HEK293T (cell line): Measurements from ENCODE around the gene SEZ6.

ENCODE experiments used
- BHLHE40 ChIP-seq: fragments of 450-650 bp; IDR thresholded peaks from 2 replicates; pipeline ENCODE4 v1.6.1; 2016; ENCODE audit warnings: mild to moderate bottlenecking, moderate library complexity, borderline replicate concordance
- CTBP1 ChIP-seq: fragments of 450-650 bp; IDR thresholded peaks from 2 replicates; pipeline ENCODE4 v1.6.1; 2016; ENCODE audit warnings: borderline replicate concordance
- FOXK2 ChIP-seq: fragments of 450-650 bp; IDR thresholded peaks from 2 replicates; pipeline ENCODE4 v1.6.1; 2016; ENCODE audit warnings: mild to moderate bottlenecking

DNA sequence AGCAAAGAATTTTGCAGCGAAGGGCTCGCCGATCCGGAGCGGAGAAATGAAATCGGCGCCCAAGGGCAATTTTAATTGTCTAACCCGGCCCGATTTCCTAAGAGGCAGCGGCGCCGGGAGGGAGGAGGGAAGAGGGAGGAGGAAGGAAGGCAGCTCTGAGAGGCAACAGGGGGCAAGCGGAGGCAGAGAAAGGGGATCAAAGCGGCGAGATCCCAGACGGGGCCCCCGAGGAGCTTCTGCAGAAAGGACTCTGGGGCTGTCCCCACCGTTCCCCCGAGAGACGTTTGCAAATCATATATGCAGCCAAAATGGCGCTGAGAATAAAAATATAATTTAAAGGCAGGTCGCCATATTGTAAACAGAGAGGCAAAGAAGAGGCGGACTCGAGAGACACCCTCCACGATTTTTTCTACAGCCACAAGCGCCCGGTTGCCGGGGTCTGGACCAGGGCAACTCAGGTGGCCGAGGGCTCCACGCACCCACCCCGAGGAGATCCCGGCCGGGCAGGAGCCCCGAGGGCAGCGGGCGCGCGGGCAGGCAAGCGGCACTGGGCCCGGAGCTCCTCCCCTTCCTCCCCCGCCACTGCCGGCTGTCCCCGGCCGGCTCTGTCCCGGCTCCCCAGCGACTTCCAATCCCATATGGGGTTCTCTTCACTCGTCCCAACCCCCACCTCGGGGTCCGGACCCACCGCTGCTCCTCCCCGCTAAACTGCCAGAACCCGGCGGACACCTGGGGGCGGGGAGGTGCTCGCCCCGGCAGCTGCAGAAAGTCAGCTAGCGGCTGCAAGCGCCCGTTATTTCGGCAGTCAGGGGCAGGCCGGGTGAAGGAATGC is 56.4 kb downstream of the SEZ6 start:
- TF ChIP-seq BHLHE40 (no peak), FOXK2 (no peak), CTBP1 (no peak)
